Left lung (tissue), 8 donors: ENCODE measurements around the gene ZNF492. TPM values are rescaled to one million over a fixed set of nuclear protein-coding genes. Genes with fewer than 3 reads are reported as not detected.

Source experiments
- polyA plus RNA-seq, 6 donors: library from polyadenylated mRNA; unstranded; fragments of 120-200 nt; gene quantifications; one replicate each; pipeline ENCODE4 v1.2.1, GENCODE V29; 2013; ENCODE audit not compliant: insufficient read length in 6 of 6
- total RNA-seq, 2 donors: library from RNA; stranded (reverse); fragmentation: NEBNext Ultra II Directional; extraction: Animal tissue kit (Norgen Biotek cat#: 25700); gene quantifications; one replicate each; pipeline ENCODE4 v1.2.1, GENCODE V29; 2021
- donor health status: DM: no; HTN: yes; CAD: no.
- donor health status: DM: no; HTN: no; CAD: no.

Gene ZNF492
- total and polyA plus RNA-seq, 8 donors = 0.23 to 3.8 (median 2.2) TPM

Other genes with a start within 250 kb of the ZNF492 start
- under 1 TPM in 1 of 2 donors, not detected in 1; 0.63 TPM for gene ZNF98, start 212.0 kb upstream of the ZNF492 start, total RNA-seq
- 1 to 10 TPM; 1.3 to 5.3 (median 3.6) TPM for gene ZNF98, start 212.0 kb upstream of the ZNF492 start, polyA plus RNA-seq
- gene ZNF99, start 149.8 kb downstream of the ZNF492 start, total RNA-seq = under 1 TPM; 0.06 to 0.10 TPM
- gene ZNF99, start 149.8 kb downstream of the ZNF492 start, polyA plus RNA-seq = under 1 TPM; 0.25 to 0.72 (median 0.62) TPM
- gene ZNF723, start 198.0 kb downstream of the ZNF492 start, total RNA-seq = not detected
- gene ZNF723, start 198.0 kb downstream of the ZNF492 start, polyA plus RNA-seq = under 1 TPM in 3 of 6 donors, not detected in 3; 0.10 to 0.21 (median 0.11) TPM